SK-N-MC (cell line): ENCODE measurements around the gene HSPBP1.

Experiments
- DNase-seq: peaks from one replicate; pipeline ENCODE4 v3.0.0-alpha.2; 2011; ENCODE audit warnings: low read depth, low spot score
- H3K27ac ChIP-seq: fragments of 200-600 bp; sonication (generic); 2 replicates; pipeline ENCODE4 v1.5.1; 2016; ENCODE audit warnings: mixed run types
- H3K36me3 ChIP-seq: fragments of 200-600 bp; sonication (generic); 2 replicates; pipeline ENCODE4 v1.6.1; 2017; ENCODE audit warnings: antibody characterized with exemption, low read length, mixed read lengths; ENCODE audit not compliant: insufficient read depth
- H3K4me3 ChIP-seq: fragments of 200-600 bp; sonication (generic); 2 replicates; pipeline ENCODE4 v1.5.1; 2016
- H3K9ac ChIP-seq: fragments of 200-600 bp; sonication (generic); 2 replicates; pipeline ENCODE4 v1.8.0; 2017; ENCODE audit warnings: mixed run types, mixed read lengths; ENCODE audit not compliant: insufficient read length
- H3K9me3 ChIP-seq: fragments of 200-600 bp; sonication (generic); 2 replicates; pipeline ENCODE4 v1.6.1; 2017; ENCODE audit warnings: low read depth, mild to moderate bottlenecking, antibody characterized with exemption, low read length, moderate library complexity, mixed read lengths
- EZH2 ChIP-seq: fragments of 200-600 bp; sonication (generic); IDR thresholded peaks from one replicate; pipeline ENCODE4 v1.6.1; 2017; ENCODE audit warnings: antibody characterized with exemption
- FOXP2 ChIP-seq: optimal IDR thresholded peaks from 2 replicates; pipeline ENCODE3; 2011; ENCODE audit warnings: mild to moderate bottlenecking, moderate library complexity; ENCODE audit not compliant: insufficient read depth; ENCODE audit errors: extremely low read length, control extremely low read depth
- POLR2AphosphoS5 ChIP-seq: IDR thresholded peaks from 2 replicates; pipeline ENCODE4 v1.6.1; 2012; ENCODE audit warnings: mild to moderate bottlenecking, low read depth, low read length, borderline replicate concordance

The HSPBP1 gene

GRCh38 chr19:55283548-55284377, 3.9 kb upstream of the HSPBP1 start, which contains the start of gene BRSK1:
Gene BRSK1, plus strand, starts transcription at chr19:55283997. Its CDS starts 446 bp downstream, at chr19:55284443.
- TF ChIP-seq POLR2AphosphoS5 (no peak), FOXP2 (no peak), EZH2 (no peak)
- H3K9ac ChIP-seq, result peak within 1 kb of the TSS; percentile 73
- no peak for DNase-seq
- H3K36me3 ChIP-seq, result no peaks in the 10 kb centered on the region
- peak within 1 kb of the TSS; percentile 74 for H3K4me3 ChIP-seq
- no peaks in the 10 kb centered on the region for H3K9me3 ChIP-seq
- no peak within 1 kb of the TSS for H3K27ac ChIP-seq

- Histone ChIP-seq H3K9me3 (no peaks in the 10 kb centered on the region), H3K4me3 (peak overlapping the region; percentile 83), H3K36me3 (peaks cover 2% of the 10 kb centered on the region; the same call in 1 of the 2 replicates), H3K9ac (peak overlapping the region; percentile 64), H3K27ac (peak overlapping the region; percentile 76)
- no peak for DNase-seq
- no peak for TF ChIP-seq POLR2AphosphoS5
- no peak for TF ChIP-seq FOXP2
- no peak for TF ChIP-seq EZH2
These were observed 570 bp downstream of the HSPBP1 start for GRCh38 chr19:55279340-55279739.

GRCh38 chr19:55278391-55279135, 1.3 kb downstream of the HSPBP1 start:
- TF ChIP-seq EZH2, result no peak
- no peak for DNase-seq
- 0 out of 2 replicates have a peak overlapping the region, but pooled peaks have one; percentile 3 for H3K27ac ChIP-seq
- H3K9me3 ChIP-seq, result no peaks in the 10 kb centered on the region
- peaks cover 3% of the 10 kb centered on the region; the same call in 1 of the 2 replicates for H3K36me3 ChIP-seq
- no peak overlapping the region for H3K9ac ChIP-seq
- peak overlapping the region; percentile 83 for H3K4me3 ChIP-seq

- Histone ChIP-seq H3K9me3 (no peaks in the 10 kb centered on the region), H3K4me3 (no peak overlapping the region), H3K36me3 (peaks cover 6% of the 10 kb centered on the region; the same call in 1 of the 2 replicates), H3K9ac (no peak overlapping the region), H3K27ac (no peak overlapping the region)
- TF ChIP-seq EZH2 (no peak), POLR2AphosphoS5 (no peak)
- no peak for DNase-seq
These were observed 2.4 kb downstream of the HSPBP1 start for GRCh38 chr19:55277494-55277893.

GRCh38 chr19:55276720-55277430, 3.0 kb downstream of the HSPBP1 start:
- no peaks in the 10 kb centered on the region for H3K9me3 ChIP-seq
- no peak overlapping the region for H3K9ac ChIP-seq
- no peak overlapping the region for H3K4me3 ChIP-seq
- DNase-seq, result no peak
- no peak for TF ChIP-seq EZH2
- TF ChIP-seq POLR2AphosphoS5, result no peak
- TF ChIP-seq FOXP2, result no peak
- H3K36me3 ChIP-seq, result peaks cover 6% of the 10 kb centered on the region; the same call in 1 of the 2 replicates
- no peak overlapping the region for H3K27ac ChIP-seq

- Histone ChIP-seq H3K36me3 (peaks cover 9% of the 10 kb centered on the region; the same call in 1 of the 2 replicates), H3K9ac (no peak overlapping the region), H3K9me3 (no peaks in the 10 kb centered on the region), H3K4me3 (no peak overlapping the region), H3K27ac (no peak overlapping the region)
- no peak for DNase-seq
- TF ChIP-seq POLR2AphosphoS5 (no peak), EZH2 (no peak), FOXP2 (no peak)
These were observed 3.8 kb downstream of the HSPBP1 start for GRCh38 chr19:55275851-55276719.

GRCh38 chr19:55273978-55274707, 5.8 kb downstream of the HSPBP1 start:
- Histone ChIP-seq H3K9ac (no peak overlapping the region), H3K36me3 (peaks cover 9% of the 10 kb centered on the region; the same call in 1 of the 2 replicates), H3K4me3 (no peak overlapping the region), H3K27ac (no peak overlapping the region), H3K9me3 (no peaks in the 10 kb centered on the region)
- DNase-seq, result no peak
- TF ChIP-seq EZH2 (no peak), FOXP2 (no peak), POLR2AphosphoS5 (no peak)
